OCI-LY1 (cell line): Measurements from ENCODE around the gene NBPF19.
"Not testable (repeated sequence)": the region's sequence is repeated elsewhere in the genome, so short reads cannot be mapped to it uniquely, and the experiment has no call there.

Experiments used
- H2AFZ ChIP-seq: fragments of 200-600 bp; sonication (generic), shearing (Covaris generic); 2 replicates; pipeline ENCODE4 v1.6.0; 2014; ENCODE audit warnings: antibody characterized with exemption, mild to moderate bottlenecking, low read length
- H3F3A ChIP-seq: fragments of 200-600 bp; sonication (generic), shearing (Covaris generic); 2 replicates; pipeline ENCODE4 v1.6.0; 2014; ENCODE audit warnings: mild to moderate bottlenecking, antibody characterized with exemption, low read length, moderate library complexity; ENCODE audit not compliant: insufficient read depth
- H3K27ac ChIP-seq: fragments of 200-600 bp; sonication (generic); 2 replicates; pipeline ENCODE4 v1.5.1; 2014; ENCODE audit warnings: low read length, mixed run types, mild to moderate bottlenecking, low read depth; ENCODE audit not compliant: poor library complexity, severe bottlenecking
- H3K27me3 ChIP-seq: fragments of 200-600 bp; sonication (generic); 2 replicates; pipeline ENCODE4 v1.6.0; 2014; ENCODE audit warnings: antibody characterized with exemption, mild to moderate bottlenecking, low read length, moderate library complexity; ENCODE audit not compliant: insufficient read depth
- H3K36me3 ChIP-seq: fragments of 200-600 bp; sonication (generic); 2 replicates; pipeline ENCODE4 v1.6.1; 2014; ENCODE audit warnings: mild to moderate bottlenecking, antibody characterized with exemption, low read length, moderate library complexity, mixed read lengths; ENCODE audit not compliant: insufficient read depth
- H3K4me1 ChIP-seq: fragments of 200-600 bp; sonication (generic); 2 replicates; pipeline ENCODE4 v1.5.1; 2014; ENCODE audit warnings: mild to moderate bottlenecking, low read length, moderate library complexity; ENCODE audit not compliant: insufficient read depth, severe bottlenecking
- H3K4me2 ChIP-seq: fragments of 200-600 bp; sonication (generic), shearing (Covaris generic); 2 replicates; pipeline ENCODE4 v1.6.1; 2014; ENCODE audit warnings: low read length
- H3K4me3 ChIP-seq: fragments of 200-600 bp; sonication (generic); 2 replicates; pipeline ENCODE4 v1.5.1; 2014; ENCODE audit warnings: low read length, low read depth, mild to moderate bottlenecking, mixed read lengths; ENCODE audit not compliant: poor library complexity, severe bottlenecking
- H3K79me2 ChIP-seq: fragments of 200-600 bp; shearing (Covaris generic); 2 replicates; pipeline ENCODE4 v1.6.1; 2016; ENCODE audit warnings: mixed run types, low read length, mixed read lengths; ENCODE audit not compliant: insufficient read depth
- H3K9ac ChIP-seq: fragments of 200-600 bp; sonication (generic), shearing (Covaris generic); 2 replicates; pipeline ENCODE4 v1.6.1; 2014; ENCODE audit warnings: mild to moderate bottlenecking, low read length, mixed read lengths
- H3K9me2 ChIP-seq: fragments of 200-600 bp; sonication (generic), shearing (Covaris generic); 2 replicates; pipeline ENCODE4 v1.6.1; 2014; ENCODE audit warnings: low read depth, mild to moderate bottlenecking, low read length, mixed read lengths
- H3K9me3 ChIP-seq: fragments of 200-600 bp; shearing (Covaris generic); 2 replicates; pipeline ENCODE4 v1.6.1; 2014; ENCODE audit warnings: low read length, mixed read lengths
- H4K20me1 ChIP-seq: fragments of 200-600 bp; sonication (generic), shearing (Covaris generic); 2 replicates; pipeline ENCODE4 v1.6.0; 2016; ENCODE audit warnings: mild to moderate bottlenecking, low read length; ENCODE audit not compliant: insufficient read depth

Gene NBPF19

GRCh38 chr1:149565485-149565884 is 90.6 kb downstream of the NBPF19 start:
- H3K4me3 ChIP-seq, H3K36me3 ChIP-seq, H3K79me2 ChIP-seq, H3K4me1 ChIP-seq, H3K27ac ChIP-seq, H3F3A ChIP-seq, H3K27me3 ChIP-seq, H3K9me3 ChIP-seq, H2AFZ ChIP-seq, H3K9ac ChIP-seq, H3K9me2 ChIP-seq, H4K20me1 ChIP-seq, H3K4me2 ChIP-seq: not testable (repeated sequence)

GRCh38 chr1:149572763-149573162 is 97.9 kb downstream of the NBPF19 start:
- not testable (repeated sequence) for H3K4me3 ChIP-seq, H3K27me3 ChIP-seq, H3F3A ChIP-seq, H3K36me3 ChIP-seq, H3K9me3 ChIP-seq, H3K4me1 ChIP-seq, H3K9ac ChIP-seq, H3K27ac ChIP-seq, H3K79me2 ChIP-seq, H4K20me1 ChIP-seq, H2AFZ ChIP-seq, H3K4me2 ChIP-seq, H3K9me2 ChIP-seq

- not testable (repeated sequence) for H3K9me3 ChIP-seq, H2AFZ ChIP-seq, H3K9me2 ChIP-seq, H3K27ac ChIP-seq, H3K9ac ChIP-seq, H3K79me2 ChIP-seq, H3F3A ChIP-seq, H3K27me3 ChIP-seq, H3K4me1 ChIP-seq, H3K4me3 ChIP-seq, H3K4me2 ChIP-seq, H4K20me1 ChIP-seq, H3K36me3 ChIP-seq
Measured at GRCh38 chr1:149585592-149585991, 110.7 kb downstream of the NBPF19 start.
